GM12875 (cell line): ENCODE measurements around the gene PAX2.
A peak's percentile ranks its signal among the peaks of the same experiment; 100 is the strongest.

Experiments
- H3K4me3 ChIP-seq: one replicate; pipeline ENCODE4 v1.5.1; 2011; ENCODE audit warnings: low read depth, low read length, control low read depth
- CTCF ChIP-seq: IDR thresholded peaks from 2 replicates; pipeline ENCODE4 v1.5.1; 2011; ENCODE audit warnings: low read depth, mild to moderate bottlenecking, control low read depth, inconsistent platforms, low read length, moderate library complexity, borderline replicate concordance; ENCODE audit not compliant: insufficient read depth

PAX2 gene

GRCh38 chr10:100873827-100874326 is 128.5 kb downstream of the PAX2 start:
- TF ChIP-seq CTCF = no peak
- H3K4me3 ChIP-seq = no peak overlapping the region

- H3K4me3 ChIP-seq = no peak overlapping the region
- no peak for TF ChIP-seq CTCF
These were observed 129.5 kb downstream of the PAX2 start for GRCh38 chr10:100874702-100875483.

- no peak overlapping the region for H3K4me3 ChIP-seq
- no peak for TF ChIP-seq CTCF
These were observed 130.2 kb downstream of the PAX2 start for GRCh38 chr10:100875484-100876166.

GRCh38 chr10:100876585-100877460 is 131.4 kb downstream of the PAX2 start:
- H3K4me3 ChIP-seq = no peak overlapping the region
- TF ChIP-seq CTCF = no peak

- TF ChIP-seq CTCF = no peak
- no peak overlapping the region for H3K4me3 ChIP-seq
These were observed 132.1 kb downstream of the PAX2 start for GRCh38 chr10:100877461-100877850.

- H3K4me3 ChIP-seq = no peak overlapping the region
- TF ChIP-seq CTCF = peak; percentile 50
These were observed 133.0 kb downstream of the PAX2 start for GRCh38 chr10:100878291-100878910.
